Medulla oblongata (tissue), 1 donor: Measurements from ENCODE around the gene PCDH9.
A peak's percentile ranks its signal among the peaks of the same experiment; 100 is the strongest.
"Not testable (repeated sequence)": the region's sequence is repeated elsewhere in the genome, so short reads cannot be mapped to it uniquely, and the experiment has no call there.

Experiments
- DNase-seq: peaks from one replicate; pipeline ENCODE4 v3.0.0-alpha.2; 2015; ENCODE audit errors: extremely low spot score

PCDH9 gene

GRCh38 chr13:66344805-66345517 is 885.2 kb downstream of the PCDH9 start:
- peak; percentile 54 for DNase-seq

- DNase-seq = no peak
Measured at GRCh38 chr13:66343224-66343828, 886.8 kb downstream of the PCDH9 start.

GRCh38 chr13:66341635-66342377 is 888.3 kb downstream of the PCDH9 start:
- DNase-seq = no peak

GRCh38 chr13:66339214-66339613 is 890.9 kb downstream of the PCDH9 start:
- DNase-seq = no peak

DNA sequence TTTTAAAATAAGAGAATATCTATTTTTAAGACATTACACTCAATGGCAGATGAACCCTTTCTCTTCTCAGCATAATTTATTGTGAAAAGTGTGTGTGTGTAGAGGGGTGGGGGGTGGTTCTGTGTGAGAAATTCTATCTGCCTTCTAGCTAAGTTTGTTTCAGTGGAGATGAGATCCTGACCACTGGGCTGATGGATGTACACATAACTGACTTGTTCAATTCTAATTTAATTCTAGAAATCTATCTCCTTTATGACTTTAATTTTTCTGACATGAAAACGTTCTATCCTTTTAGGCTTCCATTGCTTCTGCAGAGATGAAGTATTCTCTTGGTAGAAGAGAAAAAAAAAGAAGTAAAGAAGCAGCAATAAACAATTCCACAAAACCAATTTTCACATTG is 891.6 kb downstream of the PCDH9 start:
- no peak for DNase-seq

GRCh38 chr13:66335626-66336025 is 894.5 kb downstream of the PCDH9 start:
- no peak for DNase-seq

GRCh38 chr13:66329988-66330451 is 900.1 kb downstream of the PCDH9 start:
- peak; percentile 68 for DNase-seq

DNA sequence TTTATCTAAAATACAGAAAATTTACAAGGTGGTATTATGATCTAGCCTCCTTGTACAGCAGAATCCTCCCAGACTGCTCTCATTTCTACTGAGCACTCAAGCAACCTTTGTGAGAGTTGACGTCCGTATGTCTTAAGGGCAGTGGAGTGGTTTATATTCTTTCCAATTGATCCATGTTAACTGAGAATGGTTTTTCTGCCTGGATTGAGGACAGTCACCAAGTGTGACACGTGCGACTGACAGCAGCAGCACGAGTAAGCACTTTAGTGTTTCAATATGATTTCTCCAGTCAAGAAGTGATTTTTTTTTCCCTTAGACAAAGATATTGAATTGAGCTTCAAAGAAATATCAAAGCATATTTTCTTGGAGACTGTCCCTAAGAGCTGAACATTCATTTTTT is 901.7 kb downstream of the PCDH9 start:
- DNase-seq = no peak

- DNase-seq = no peak
Measured at GRCh38 chr13:66323745-66324347, 906.3 kb downstream of the PCDH9 start.

GRCh38 chr13:66322936-66323335 is 907.2 kb downstream of the PCDH9 start:
- no peak for DNase-seq

DNA sequence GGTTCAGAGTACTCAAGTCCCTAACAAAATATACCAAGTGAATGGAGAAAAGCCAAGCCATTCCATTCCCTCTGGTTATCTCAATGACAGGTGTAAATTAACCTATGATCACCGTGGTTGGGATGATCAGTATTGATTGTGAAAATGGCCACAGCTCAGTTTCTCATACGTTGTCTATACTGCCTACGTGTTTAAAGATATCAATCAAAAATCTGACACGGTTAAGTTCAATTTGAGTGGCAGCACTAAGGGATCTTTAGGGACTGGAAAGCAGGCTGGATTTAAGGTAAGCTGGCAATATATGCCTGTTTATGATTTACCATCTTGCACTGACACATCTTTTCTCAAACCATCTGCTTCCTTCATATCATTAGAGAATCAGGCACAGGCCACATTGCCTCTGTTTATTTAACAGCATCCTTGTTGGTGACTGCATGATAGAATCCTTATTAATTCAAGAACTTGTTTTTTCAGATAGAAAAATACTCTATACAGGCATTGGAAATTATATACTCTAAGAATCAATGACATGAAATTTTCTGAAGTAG is 907.9 kb downstream of the PCDH9 start:
- no peak for DNase-seq

GRCh38 chr13:66314911-66315310 is 915.2 kb downstream of the PCDH9 start:
- DNase-seq = no peak

DNA sequence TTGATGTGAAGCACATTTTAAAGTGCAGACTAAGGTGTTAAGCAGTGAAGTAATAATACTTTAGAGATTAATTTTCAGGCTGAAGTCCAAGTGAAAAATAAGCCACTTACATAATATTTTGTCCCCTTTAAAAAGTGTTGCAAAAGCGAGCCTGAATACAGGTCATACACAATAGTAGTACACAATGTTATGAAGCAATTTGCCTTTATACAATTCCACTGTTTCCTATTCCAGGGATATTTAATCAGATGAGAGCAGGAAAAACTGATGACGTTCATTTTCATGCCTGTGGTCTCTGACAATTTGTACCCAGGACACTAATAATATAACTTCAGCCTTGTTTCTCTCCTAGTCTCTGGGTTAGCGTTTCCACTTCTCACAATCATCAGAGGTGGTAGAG is 916.7 kb downstream of the PCDH9 start:
- no peak for DNase-seq

GRCh38 chr13:66312312-66313087 is 917.6 kb downstream of the PCDH9 start:
- DNase-seq = no peak

GRCh38 chr13:66305961-66306617 is 924.0 kb downstream of the PCDH9 start:
- DNase-seq = no peak

- DNase-seq = no peak
Measured at GRCh38 chr13:66301482-66301881, 928.7 kb downstream of the PCDH9 start.

GRCh38 chr13:66301006-66301405 is 929.1 kb downstream of the PCDH9 start:
- peak; percentile 21 for DNase-seq

DNA sequence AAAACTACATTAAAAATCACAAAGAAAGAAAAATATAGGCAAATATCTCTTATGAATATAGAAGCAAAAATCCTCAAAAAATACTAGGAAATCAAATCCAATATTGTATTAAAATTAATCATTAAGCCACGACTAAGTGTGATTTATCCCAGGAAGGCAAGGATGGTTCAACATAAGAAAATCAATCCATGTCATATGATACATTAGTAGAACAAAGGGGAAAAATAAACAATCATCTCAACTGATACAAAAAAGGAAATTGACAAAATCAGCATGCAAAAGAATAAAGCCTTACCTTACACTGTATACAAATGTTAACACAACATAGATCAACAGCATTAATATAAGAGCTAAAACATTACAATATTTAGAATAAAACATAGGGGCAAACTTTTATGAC is 933.3 kb downstream of the PCDH9 start:
- DNase-seq = no peak

GRCh38 chr13:66296328-66296727 is 933.8 kb downstream of the PCDH9 start:
- no peak for DNase-seq

GRCh38 chr13:66286806-66287205 is 943.3 kb downstream of the PCDH9 start:
- DNase-seq = not testable (repeated sequence)

DNA sequence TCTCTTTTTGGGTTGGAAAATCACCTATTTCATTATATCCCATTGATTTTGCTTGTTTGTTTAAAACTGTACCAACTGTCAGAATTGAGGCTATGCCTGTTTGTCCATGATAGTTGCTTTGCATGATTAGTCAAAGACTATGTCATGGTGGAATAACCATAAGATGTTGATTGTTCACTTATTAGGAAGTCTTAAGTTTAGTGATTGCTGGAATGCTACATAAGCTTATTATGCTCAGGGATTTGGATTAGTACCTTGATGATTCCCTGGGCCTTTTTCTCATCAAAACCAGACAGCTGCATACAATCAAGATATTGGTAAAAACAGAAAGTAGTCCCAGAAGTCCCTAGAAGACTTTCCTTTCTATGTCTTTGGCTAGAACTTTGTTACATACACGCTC is 954.7 kb downstream of the PCDH9 start:
- DNase-seq = no peak
